GM19099 (cell line): ENCODE measurements around the gene BGLAP.

ENCODE experiments used
- POLR2A ChIP-seq: IDR thresholded peaks from 3 replicates; pipeline ENCODE4 v1.6.1; 2011; ENCODE audit warnings: low read depth; ENCODE audit not compliant: insufficient read length; ENCODE audit errors: extremely low read depth

BGLAP gene

DNA sequence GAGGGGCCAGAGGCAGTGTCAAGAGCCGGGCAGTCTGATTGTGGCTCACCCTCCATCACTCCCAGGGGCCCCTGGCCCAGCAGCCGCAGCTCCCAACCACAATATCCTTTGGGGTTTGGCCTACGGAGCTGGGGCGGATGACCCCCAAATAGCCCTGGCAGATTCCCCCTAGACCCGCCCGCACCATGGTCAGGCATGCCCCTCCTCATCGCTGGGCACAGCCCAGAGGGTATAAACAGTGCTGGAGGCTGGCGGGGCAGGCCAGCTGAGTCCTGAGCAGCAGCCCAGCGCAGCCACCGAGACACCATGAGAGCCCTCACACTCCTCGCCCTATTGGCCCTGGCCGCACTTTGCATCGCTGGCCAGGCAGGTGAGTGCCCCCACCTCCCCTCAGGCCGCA lies at the start of gene BGLAP:
Gene BGLAP (plus strand): TSS at position 259 of the 400 bp plus-strand sequence. CDS start 48 bp downstream, at position 307.
- TF ChIP-seq POLR2A: no peak

DNA sequence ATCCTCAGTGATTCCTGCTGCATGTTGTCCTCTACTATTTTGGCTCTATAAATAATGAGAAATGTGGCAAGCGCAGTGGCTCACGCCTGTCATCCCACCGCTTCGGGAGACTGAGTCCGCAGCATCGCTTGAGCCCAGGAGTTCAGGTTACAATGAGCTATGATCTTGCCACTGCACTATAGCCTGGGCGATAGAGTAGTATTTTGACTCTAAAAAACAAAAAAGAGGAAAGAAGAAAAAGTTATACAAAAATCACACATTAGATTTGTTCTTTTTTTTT lies 48.8 kb upstream of the BGLAP start:
- no peak for TF ChIP-seq POLR2A

DNA sequence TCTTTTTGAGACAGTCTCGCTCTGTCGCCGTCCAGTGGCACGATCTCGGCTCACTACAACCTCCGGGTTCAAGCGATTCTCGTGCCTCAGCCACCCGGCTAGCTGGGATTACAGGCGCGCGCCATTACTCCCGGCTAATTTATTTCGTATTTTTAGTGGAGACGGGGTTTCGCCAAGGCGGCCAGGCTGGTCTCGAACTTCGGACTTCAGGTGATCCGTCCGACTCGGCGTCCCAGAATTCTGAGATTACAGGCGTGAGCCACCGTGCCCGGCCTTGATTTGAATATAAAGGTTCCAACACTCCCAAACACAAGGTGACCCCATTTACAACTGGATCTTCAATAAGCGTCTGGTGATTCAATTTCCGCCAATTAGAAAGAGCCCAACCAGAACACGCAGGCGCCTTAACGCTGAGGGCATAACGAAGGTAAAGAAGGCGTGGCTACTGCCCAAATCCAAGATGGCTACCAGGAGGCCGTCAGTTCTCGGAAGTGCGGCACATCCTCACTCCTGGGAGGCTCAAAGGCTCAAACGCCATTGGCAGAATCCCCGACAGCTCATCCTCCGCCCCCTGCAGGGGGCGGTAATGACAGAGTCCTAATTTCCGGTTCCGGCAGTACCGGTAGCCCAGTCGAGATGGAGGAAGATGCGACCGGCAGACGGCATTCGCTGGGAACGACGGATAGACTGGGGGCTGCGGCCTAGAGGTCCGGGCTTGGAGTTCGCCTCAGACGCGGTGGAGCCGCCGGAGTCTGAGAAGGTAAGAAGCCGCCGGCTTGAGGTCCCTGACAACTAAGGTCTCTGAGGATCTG lies 48.3 kb upstream of the BGLAP start, which contains the start of gene SLC25A44:
Gene SLC25A44 (plus strand): TSS at position 617 of the 812 bp plus-strand sequence. CDS start 5,744 bp downstream, outside the sequence.
- TF ChIP-seq POLR2A: peak; percentile 84

DNA sequence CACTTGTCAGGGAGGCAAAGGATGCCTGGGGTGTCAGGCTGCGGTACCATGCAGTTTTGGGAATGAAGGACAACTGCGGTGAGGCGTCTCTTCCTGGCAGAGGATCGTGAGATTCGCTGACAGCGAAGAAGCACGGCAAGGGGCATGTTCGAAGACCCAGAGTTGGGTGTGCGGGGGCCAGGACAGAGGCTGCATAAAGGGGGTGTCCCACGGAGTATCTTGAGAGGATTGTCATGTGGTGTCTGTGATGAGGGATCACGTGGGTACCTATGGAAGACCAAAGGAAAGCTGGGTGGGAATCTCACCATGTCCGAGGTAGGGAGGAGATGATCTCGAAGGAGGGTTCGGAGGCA lies 47.7 kb upstream of the BGLAP start:
- no peak for TF ChIP-seq POLR2A

DNA sequence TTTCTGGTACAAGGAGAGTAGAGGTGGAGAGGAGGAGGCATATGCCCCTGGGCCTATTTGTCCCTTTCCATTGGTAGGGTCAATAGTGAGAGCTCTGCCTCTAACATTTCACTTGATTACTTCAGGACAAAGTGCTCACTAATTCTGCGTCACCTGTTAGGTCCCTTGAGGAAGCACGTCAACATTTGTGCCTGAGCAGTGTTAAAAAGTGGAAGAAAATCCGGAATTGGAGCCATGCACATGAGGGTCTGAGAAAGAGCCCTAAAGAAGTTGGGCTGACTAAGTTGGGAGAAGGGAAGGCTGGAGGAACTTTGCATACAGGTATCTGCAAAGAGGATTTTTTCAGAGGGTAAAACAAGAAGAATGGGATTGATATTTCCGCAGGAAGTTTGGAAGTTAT lies 46.1 kb upstream of the BGLAP start:
- TF ChIP-seq POLR2A: no peak

DNA sequence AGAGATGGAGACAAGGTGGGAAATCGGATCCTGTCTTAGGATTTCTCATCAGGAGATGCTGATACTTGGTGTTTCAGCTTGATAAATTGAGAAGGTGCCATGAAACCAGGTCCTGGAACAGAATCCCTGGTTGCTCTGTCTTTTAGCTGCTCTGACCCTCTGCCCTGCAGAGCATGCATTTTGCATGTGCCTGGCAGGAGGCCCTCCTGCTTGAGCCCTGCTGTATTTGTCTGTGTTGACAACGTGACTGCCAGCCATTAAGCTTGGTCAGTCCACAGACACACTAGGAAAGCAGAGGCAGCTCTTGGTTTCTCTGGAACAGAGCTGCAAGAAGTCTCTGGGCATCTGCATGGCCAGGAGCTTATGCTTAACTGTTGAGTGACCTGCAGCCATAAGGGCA lies 45.5 kb upstream of the BGLAP start:
- TF ChIP-seq POLR2A: no peak

DNA sequence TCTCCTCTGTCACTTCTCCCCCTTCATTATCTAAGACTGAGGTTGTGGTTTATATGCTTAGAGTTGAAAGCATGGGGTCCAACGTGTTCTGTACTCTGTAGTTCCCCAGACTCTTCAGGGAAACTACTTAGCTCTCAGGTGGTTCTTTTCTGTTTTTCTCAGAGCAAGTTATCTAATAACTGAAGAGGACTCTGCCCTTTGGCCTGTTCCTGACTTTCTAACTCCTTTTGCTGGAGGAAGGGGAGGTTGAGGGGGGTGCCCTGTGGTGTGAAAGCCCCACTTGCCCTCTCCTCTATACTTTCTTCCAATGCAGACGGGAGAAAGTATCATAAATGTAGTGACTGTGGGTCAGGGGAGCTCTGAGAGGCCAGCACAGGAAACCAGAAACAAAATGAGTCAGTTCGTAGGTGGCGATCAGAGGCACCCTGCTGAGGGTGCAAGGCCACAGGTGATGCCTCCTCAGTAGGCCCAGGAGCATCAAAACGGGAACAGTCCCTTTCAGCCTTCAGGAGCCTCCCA lies 43.1 kb upstream of the BGLAP start:
- no peak for TF ChIP-seq POLR2A

DNA sequence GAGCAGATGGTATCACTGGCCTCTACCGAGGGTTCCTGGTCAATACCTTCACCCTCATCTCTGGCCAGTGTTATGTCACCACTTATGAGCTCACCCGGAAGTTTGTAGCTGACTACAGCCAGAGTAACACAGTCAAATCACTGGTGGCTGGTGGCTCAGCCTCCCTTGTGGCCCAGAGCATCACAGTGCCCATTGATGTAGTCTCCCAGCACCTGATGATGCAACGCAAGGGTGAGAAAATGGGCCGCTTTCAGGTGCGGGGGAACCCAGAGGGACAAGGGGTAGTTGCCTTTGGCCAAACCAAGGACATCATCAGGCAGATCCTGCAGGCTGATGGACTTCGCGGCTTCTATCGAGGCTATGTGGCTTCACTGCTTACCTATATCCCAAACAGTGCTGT lies 41.9 kb upstream of the BGLAP start:
- no peak for TF ChIP-seq POLR2A

DNA sequence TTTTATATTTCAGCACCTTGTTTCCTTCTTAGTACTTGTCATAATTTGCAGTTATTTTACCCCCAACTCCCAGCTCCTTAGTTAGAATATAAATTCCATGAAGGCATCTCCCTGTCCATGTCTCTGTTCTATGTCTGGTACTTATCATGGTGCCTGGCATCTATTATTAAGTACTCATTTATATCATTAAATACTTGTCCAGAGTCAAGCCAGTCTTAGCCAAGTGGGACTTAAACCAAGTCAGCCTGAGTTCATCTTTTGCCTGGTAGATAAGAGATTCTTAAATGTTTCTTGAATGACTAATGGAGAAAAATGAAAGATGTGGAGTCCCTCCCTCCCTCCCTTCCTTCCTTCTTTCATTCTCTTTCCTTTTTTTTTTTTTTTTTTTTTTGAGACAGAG lies 38.7 kb upstream of the BGLAP start:
- no peak for TF ChIP-seq POLR2A

DNA sequence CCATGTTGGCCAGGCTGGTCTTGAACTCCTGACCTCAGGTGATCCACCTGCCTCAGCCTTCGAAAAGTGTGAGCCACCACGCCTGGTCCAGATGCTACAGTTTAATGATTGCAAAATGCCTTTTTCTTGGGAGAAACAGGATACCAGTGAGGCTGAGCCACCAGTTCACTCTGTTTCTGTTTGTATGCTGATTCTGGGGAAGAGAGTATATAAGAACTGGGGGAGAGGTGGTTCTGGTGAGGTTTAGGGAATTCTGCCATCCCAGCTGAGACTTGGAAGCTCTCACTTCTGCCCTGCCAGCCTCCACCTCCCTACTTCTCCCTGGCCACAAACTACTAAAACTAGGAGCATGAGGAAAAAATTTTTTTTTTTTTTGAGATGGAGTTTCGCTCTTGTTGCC lies 37.3 kb upstream of the BGLAP start:
- no peak for TF ChIP-seq POLR2A

DNA sequence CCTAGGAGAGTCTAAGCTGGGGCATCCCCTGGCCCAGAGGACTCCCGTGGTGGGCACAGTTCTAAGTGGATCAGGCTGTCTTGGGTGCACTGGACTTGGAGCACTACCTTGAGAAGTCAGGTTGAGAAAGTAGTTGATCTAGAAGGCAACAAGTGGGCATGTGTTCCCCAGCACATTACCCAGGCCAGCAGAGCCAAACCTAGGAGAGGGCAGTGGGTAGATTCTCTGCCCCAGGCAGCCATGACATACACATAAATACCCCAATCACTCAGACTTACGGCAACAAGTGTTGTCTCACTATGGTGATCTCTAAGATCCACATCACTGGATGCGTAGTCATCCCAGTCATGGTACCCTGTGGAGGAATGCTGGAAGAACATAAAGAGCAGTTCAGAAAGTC lies 30.7 kb upstream of the BGLAP start:
- no peak for TF ChIP-seq POLR2A

DNA sequence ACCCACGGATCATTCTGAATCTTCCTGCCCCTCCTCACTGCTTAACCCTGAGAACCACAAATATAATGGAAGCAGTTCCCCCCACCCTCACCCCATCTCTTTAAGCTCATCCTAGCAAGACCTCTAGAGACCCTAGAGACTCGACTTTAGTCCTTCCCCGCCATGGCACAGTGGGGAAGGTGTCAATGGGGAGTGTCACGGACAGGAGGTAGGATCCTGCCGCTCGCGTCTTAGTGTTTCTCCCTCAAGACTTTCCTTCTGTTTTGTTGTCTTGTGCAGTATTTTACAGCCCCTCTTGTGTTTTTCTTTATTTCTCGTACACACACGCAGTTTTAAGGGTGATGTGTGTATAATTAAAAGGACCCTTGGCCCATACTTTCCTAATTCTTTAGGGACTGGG lies 29.9 kb upstream of the BGLAP start:
- no peak for TF ChIP-seq POLR2A

DNA sequence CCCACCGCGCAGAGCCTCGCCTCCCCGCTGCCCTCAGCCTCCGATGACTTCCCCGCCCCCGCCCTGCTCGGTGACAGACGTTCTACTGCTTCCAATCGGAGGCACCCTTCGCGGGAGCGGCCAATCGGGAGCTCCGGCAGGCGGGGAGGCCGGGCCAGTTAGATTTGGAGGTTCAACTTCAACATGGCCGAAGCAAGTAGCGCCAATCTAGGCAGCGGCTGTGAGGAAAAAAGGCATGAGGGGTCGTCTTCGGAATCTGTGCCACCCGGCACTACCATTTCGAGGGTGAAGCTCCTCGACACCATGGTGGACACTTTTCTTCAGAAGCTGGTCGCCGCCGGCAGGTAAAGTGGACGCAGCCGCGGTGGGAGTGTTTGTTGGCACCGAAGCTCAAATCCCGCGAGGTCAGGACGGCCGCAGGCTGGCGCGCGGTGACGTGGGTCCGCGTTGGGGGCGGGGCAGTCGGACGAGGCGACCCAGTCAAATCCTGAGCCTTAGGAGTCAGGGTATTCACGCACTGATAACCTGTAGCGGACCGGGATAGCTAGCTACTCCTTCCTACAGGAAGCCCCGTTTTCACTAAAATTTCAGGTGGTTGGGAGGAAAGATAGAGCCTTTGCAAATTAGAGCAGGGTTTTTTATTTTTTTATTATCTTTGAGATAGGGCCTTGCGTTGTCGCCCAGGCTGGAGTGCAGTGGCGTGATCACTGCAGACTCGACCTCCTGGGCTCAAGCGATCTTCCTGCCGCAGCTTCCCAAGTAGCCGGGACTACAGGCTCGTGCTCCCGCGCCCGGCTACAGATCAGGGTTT lies 28.9 kb upstream of the BGLAP start, which contains the start of gene PMF1:
Gene PMF1 (plus strand): TSS at position 175 of the 811 bp plus-strand sequence. CDS start 9 bp downstream, at position 184.
- peak; percentile 83 for TF ChIP-seq POLR2A

DNA sequence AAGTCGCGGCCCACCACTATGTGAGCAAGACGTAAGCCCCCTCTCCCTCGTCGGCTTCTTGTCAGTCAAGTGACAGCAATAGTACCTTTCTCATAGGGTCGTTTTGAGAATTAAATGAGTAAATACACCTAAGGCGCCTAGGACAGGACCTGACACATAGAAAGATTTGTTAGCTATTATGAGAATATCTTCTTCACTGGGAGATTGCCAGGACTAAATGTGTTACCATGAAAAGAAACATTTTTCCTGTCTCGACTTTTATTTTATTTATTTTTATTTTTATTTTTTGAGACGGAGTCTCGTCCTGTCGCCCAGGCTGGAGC lies 28.4 kb upstream of the BGLAP start:
- no peak for TF ChIP-seq POLR2A

DNA sequence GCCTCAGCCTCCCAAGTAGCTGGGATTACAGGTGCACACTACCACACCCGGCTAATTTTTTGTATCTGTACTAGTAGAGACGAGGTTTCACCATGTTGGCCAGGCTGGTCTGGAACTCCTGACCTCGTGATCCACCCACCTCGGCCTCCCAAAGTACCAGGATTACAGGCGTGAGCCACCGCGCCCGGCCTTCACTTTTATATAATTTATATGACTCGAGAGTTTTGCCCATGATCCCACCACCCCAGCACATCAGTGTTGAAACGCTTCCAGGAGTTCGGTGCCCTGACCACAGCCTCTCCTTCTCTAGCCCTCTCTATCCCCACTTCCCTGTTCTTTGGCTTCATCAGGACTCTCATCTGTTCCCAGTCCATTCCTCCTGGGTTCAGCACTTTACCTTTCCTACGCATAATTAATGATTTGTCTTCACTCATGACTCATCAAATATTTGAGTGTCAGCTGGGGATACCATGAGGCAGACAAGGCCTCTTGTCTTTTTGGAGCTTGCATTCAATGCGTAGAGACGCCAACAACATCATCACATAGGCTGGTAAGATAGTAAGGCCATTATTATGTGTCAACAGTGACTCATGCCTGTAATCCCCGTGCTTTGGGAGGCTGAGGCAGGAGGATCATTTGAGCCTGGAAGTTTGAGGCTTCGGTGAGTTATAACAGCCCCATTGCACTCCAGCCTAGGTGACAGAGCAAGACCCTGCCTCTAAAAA lies 27.8 kb upstream of the BGLAP start:
- TF ChIP-seq POLR2A: no peak

DNA sequence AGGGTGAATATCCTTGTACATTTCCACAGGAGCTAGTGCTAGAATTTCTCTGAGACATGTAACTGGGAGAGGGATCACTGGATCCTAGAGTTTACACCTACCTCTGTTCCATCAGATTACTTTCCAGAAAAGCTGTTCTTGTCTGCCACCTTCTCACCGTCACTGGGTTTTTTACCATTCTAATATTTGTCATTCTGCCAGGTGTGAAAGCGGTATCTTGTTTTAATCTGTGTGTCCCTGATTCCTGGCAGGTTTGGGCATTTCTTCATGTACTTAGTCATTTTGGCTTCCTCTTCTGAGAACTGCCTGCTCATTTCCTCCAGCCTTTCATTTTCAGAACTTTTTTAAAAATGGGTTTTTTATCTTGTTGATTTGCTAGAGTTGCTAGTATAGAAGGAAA lies 24.1 kb upstream of the BGLAP start:
- no peak for TF ChIP-seq POLR2A

DNA sequence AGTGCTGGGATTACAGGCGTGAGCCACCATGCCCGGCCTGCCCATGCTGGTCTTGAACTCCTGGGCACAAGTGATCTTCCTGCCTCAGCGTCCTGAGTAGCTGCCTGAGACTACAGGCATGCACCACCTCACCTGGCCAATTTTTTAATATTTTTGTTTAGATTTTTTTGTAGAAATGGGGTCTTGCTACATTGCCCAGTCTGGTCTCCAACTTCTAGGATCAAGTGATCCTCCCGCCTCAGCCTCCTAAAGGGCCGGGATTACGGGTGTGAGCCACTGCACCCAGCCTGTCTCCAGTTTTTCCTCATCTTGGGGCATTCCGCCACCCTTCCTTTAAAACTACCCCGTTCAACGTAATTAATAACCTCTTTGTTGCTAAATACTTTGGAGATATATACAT lies 21.8 kb upstream of the BGLAP start:
- TF ChIP-seq POLR2A: no peak
